H1 (cell line): Measurements from ENCODE around the gene DNMT3B.
A peak's percentile ranks its signal among the peaks of the same experiment; 100 is the strongest.

Experiments used
- ATF3 ChIP-seq: IDR thresholded peaks from 2 replicates; pipeline ENCODE4 v1.6.1; 2011; ENCODE audit warnings: low read depth, mild to moderate bottlenecking, low read length; ENCODE audit not compliant: insufficient read depth
- CBX5 ChIP-seq: fragments of 300-800, 300-1000 bp; sonication (generic); IDR thresholded peaks from 2 replicates; pipeline ENCODE4 v1.7.1; 2016; ENCODE audit warnings: antibody characterized with exemption, low read length, low read depth
- CTCF ChIP-seq, 3 experiments: IDR thresholded peaks; 1 replicate in 2 of 3; 2 replicates in 1 of 3; pipeline versions ENCODE4 v1.5.1 to v1.6.1; 2011; ENCODE audit warnings: low read length in 3 of 3, mild to moderate bottlenecking in 3 of 3, inconsistent platforms in 2 of 3, low read depth in 1 of 3, moderate library complexity in 1 of 3; ENCODE audit not compliant: insufficient read depth in 1 of 3; ENCODE audit errors: control extremely low read depth in 1 of 3
- HDAC6 ChIP-seq: IDR thresholded peaks from one replicate; pipeline ENCODE4 v1.7.1; 2012; ENCODE audit warnings: low read depth, mild to moderate bottlenecking, inconsistent platforms, low read length, moderate library complexity
- POLR2A ChIP-seq, 2 experiments: IDR thresholded peaks; 1 replicate in 1 of 2; 2 replicates in 1 of 2; pipeline ENCODE4 v1.6.1; 2011; ENCODE audit warnings: low read depth in 2 of 2, low read length in 2 of 2, mild to moderate bottlenecking in 2 of 2; ENCODE audit errors: control extremely low read depth in 1 of 2
- POLR2AphosphoS5 ChIP-seq: IDR thresholded peaks from 2 replicates; pipeline ENCODE4 v1.6.1; 2011; ENCODE audit warnings: low read depth, low read length
- RFX5 ChIP-seq: IDR thresholded peaks from 2 replicates; pipeline ENCODE4 v1.6.1; 2011; ENCODE audit warnings: low read depth, low read length, improper control_type of control experiment, borderline replicate concordance
- SP4 ChIP-seq: IDR thresholded peaks from 2 replicates; pipeline ENCODE4 v1.6.1; 2012; ENCODE audit warnings: low read length, inconsistent platforms
- TBP ChIP-seq: IDR thresholded peaks from 2 replicates; pipeline ENCODE4 v1.6.1; 2011; ENCODE audit warnings: low read depth, low read length, improper control_type of control experiment
- USF2 ChIP-seq: IDR thresholded peaks from 2 replicates; pipeline ENCODE4 v1.6.1; 2011; ENCODE audit warnings: low read length, improper control_type of control experiment
- YY1 ChIP-seq: IDR thresholded peaks from 2 replicates; pipeline ENCODE4 v1.6.1; 2011; ENCODE audit warnings: low read depth, mild to moderate bottlenecking, low read length
- ZNF274 ChIP-seq: IDR thresholded peaks from 2 replicates; pipeline ENCODE4 v1.7.0; 2012; ENCODE audit warnings: low read length, borderline replicate concordance; ENCODE audit errors: extremely low read depth

DNA sequence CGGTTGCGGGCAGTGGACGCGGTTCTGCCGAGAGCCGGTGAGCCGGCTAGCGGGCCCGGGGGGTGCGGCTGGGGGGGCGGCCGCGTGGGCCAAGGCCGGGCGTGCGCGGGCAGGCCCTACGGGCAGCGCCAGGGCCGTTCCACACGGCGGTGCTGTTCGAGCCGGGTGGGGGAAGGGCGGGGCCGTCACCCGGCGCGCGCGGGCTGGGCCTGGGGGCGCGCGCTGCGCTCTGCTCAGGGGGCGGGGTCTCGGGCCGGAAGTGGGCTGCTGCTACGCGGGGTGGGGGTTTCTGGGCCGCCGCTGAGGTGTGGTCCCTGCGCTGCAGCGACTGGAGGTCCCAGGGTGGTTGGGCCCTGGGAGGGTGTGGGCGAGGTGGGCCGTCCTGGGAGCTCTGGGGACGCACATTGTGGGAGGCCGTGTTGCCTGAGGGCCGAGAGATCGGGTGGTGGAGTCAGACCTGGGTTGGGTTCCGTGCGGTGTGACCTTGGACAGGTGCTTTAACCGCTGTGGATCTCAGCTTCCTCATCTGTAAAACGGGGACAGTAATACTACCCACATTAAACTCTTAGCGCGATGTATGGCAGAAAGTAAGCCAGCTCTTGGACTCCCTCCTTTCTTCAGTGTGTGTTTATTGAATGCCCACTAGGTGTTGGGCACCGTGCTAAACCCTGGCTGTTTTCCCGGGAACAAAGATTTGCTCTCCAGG, 58.0 kb downstream of the DNMT3B start:
- no peak for TF ChIP-seq CTCF (IDR thresholded peaks at IDR 0.05; ENCODE audit: control extremely low read depth in 1 of 3, insufficient read depth in 1 of 3, low read depth in 1 of 3, low read length in 3 of 3)
- TF ChIP-seq ZNF274 = no peak
- no peak for TF ChIP-seq ATF3
- TF ChIP-seq HDAC6 = no peak
- peak; percentile 56 to 90 for TF ChIP-seq POLR2A (IDR thresholded peaks at IDR 0.05; ENCODE audit: control extremely low read depth in 1 of 2, low read depth in 2 of 2, low read length in 2 of 2)
- no peak for TF ChIP-seq CBX5
- TF ChIP-seq USF2 = no peak
- TF ChIP-seq RFX5 = no peak
- no peak; the same call in 1 of the 2 replicates for TF ChIP-seq SP4
- TF ChIP-seq POLR2AphosphoS5 = peak; percentile 62; the same call in 1 of the 2 replicates
- peak; percentile 36; the same call in 1 of the 2 replicates for TF ChIP-seq TBP
- no peak for TF ChIP-seq YY1
